Body of pancreas (tissue), 4 donors: Measurements from ENCODE around the gene TBL1X.

Experiments used
- POLR2A ChIP-seq, 3 donors: fragments of 450-650 bp; IDR thresholded peaks; one replicate each; pipeline ENCODE4 v1.6.1; 2016; ENCODE audit warnings: antibody characterized with exemption in 3 of 3, mild to moderate bottlenecking in 2 of 3
- TF ChIP-seq, protein P1 (sequence below), 7 experiments: fragments of 450-650 bp in 4 of 7; fragments of 200-600 bp in 3 of 7; sonication (generic) in 3 of 7; IDR thresholded peaks; one replicate each; pipeline ENCODE4 v1.5.1; 2016 to 2019; ENCODE audit warnings: antibody characterized with exemption in 7 of 7

DNA sequence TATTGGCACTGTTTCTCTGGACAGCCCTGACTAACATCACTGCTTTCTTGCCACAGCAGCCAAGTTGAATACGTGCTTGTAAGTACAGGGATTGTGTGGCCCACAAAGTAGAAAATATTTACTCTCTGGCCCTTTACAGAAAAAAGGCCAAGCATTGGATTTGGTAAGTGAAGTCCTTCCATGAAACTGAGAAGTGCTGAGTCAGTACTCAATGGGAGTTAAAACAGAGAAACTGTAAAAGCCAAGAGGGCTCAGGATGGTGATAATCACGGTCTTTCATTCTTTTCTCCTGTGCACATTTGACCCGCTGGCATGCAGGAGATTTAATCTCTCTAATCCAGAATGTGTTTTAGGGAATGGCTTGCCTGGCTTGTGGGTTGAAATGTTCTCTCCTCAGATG, 46.1 kb downstream of the TBL1X start:
- TF ChIP-seq, protein P1, sequence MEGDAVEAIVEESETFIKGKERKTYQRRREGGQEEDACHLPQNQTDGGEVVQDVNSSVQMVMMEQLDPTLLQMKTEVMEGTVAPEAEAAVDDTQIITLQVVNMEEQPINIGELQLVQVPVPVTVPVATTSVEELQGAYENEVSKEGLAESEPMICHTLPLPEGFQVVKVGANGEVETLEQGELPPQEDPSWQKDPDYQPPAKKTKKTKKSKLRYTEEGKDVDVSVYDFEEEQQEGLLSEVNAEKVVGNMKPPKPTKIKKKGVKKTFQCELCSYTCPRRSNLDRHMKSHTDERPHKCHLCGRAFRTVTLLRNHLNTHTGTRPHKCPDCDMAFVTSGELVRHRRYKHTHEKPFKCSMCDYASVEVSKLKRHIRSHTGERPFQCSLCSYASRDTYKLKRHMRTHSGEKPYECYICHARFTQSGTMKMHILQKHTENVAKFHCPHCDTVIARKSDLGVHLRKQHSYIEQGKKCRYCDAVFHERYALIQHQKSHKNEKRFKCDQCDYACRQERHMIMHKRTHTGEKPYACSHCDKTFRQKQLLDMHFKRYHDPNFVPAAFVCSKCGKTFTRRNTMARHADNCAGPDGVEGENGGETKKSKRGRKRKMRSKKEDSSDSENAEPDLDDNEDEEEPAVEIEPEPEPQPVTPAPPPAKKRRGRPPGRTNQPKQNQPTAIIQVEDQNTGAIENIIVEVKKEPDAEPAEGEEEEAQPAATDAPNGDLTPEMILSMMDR (IDR thresholded peaks at IDR 0.05): no peak
- TF ChIP-seq POLR2A (IDR thresholded peaks at IDR 0.05): no peak
